Thoracic aorta (tissue), 2 donors: ENCODE data around the gene KRTAP17-1. TPM values are rescaled to one million over a fixed set of nuclear protein-coding genes. Genes with fewer than 3 reads are reported as not detected.

Source experiments
- ATAC-seq: fragments of 150-250 bp; one replicate; pipeline ENCODE4 v1.8.0; 2017; ENCODE audit warnings: low read depth; ENCODE audit not compliant: insufficient number of reproducible peaks, low FRiP score
- DNase-seq: peaks from one replicate; pipeline ENCODE4 v3.0.0-alpha.2; 2020; ENCODE audit warnings: low spot score
- H3K27ac ChIP-seq, 2 donors: fragments of 200-600 bp; sonication (generic); 1 replicate in 1 of 2; 2 replicates in 1 of 2; pipeline ENCODE4 v1.5.1; 2016; ENCODE audit warnings: mild to moderate bottlenecking in 2 of 2, moderate library complexity in 2 of 2
- H3K27me3 ChIP-seq: fragments of 200-600 bp; sonication (generic); replicated peaks from 2 replicates; pipeline ENCODE4 v1.6.0; 2016; ENCODE audit warnings: mild to moderate bottlenecking; ENCODE audit not compliant: insufficient read depth
- H3K36me3 ChIP-seq: fragments of 200-600 bp; sonication (generic); one replicate; pipeline ENCODE4 v1.5.1; 2016
- H3K4me1 ChIP-seq, 2 donors: fragments of 200-600 bp; sonication (generic); 1 replicate in 1 of 2; 2 replicates in 1 of 2; pipeline versions ENCODE4 v1.5.1 to v1.6.0; 2016; ENCODE audit warnings: low read depth in 2 of 2, mild to moderate bottlenecking in 1 of 2; ENCODE audit not compliant: control insufficient read depth in 1 of 2
- H3K4me3 ChIP-seq: fragments of 200-600 bp; sonication (generic); 2 replicates; pipeline ENCODE4 v1.5.1; 2016; ENCODE audit warnings: mild to moderate bottlenecking
- H3K9me3 ChIP-seq: fragments of 200-600 bp; sonication (generic); 2 replicates; pipeline ENCODE4 v1.5.1; 2016
- CTCF ChIP-seq: fragments of 200-600 bp; sonication (generic); IDR thresholded peaks from one replicate; pipeline ENCODE4 v1.5.1; 2019; ENCODE audit warnings: antibody characterized with exemption
- total RNA-seq, 2 donors: library from RNA; depleted of rRNA; stranded (reverse); fragments of >200 nt; gene quantifications; one replicate each; pipeline versions ENCODE4 v1.1.0 to v1.2.3, GENCODE V29; 2016

KRTAP17-1 gene
- total RNA-seq, 2 donors from 2014 or later, result not detected

DNA sequence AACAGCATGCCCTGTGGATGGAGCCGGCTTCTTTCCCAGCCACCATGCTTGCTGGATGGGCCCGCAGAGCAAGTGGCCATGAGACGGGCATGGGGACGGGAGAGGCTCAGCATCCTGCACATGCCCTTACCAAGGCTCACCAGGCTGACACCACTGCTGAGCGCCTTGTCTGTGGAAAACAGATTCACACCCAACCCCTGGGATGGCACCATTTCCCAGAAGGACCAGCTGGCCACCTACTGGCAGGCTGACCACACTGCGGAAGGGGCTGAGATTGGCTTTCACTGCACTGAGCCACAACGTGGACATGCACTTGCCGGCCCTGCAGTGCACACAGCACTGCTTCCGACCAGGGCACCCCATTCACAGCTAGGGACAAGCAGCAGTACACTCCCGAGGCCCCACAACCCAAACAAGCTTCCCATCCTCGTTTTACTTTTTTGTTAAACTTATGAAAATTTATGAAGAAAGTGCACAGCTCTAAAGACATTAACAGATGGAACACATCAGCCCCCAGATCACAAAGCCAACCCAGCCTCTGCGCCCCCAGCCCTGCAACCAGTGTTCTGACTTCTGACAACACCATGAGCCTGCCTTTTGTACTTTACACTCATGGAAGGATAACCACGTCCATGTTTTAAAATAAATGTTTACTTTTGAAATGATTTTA, 13.9 kb upstream of the KRTAP17-1 start:
- H3K27me3 ChIP-seq, result no peaks in the 10 kb centered on the region
- H3K27ac ChIP-seq, result no peak overlapping the region
- H3K36me3 ChIP-seq, result no peaks in the 10 kb centered on the region
- H3K4me1 ChIP-seq, result no peaks in the 10 kb centered on the region
- ATAC-seq (no peak), DNase-seq (no peak)
- peak; percentile 56 for TF ChIP-seq CTCF
- H3K4me3 ChIP-seq, result no peak overlapping the region
- H3K9me3 ChIP-seq, result no peaks in the 10 kb centered on the region

GRCh38 chr17:41328207-41328606, 12.7 kb upstream of the KRTAP17-1 start:
- no peaks in the 10 kb centered on the region for H3K9me3 ChIP-seq
- no peaks in the 10 kb centered on the region for H3K27me3 ChIP-seq
- no peak for TF ChIP-seq CTCF
- H3K4me3 ChIP-seq, result no peak overlapping the region
- H3K36me3 ChIP-seq, result no peaks in the 10 kb centered on the region
- H3K4me1 ChIP-seq, result no peaks in the 10 kb centered on the region
- H3K27ac ChIP-seq, result no peak overlapping the region
- DNase-seq, result no peak
- no peak for ATAC-seq

DNA sequence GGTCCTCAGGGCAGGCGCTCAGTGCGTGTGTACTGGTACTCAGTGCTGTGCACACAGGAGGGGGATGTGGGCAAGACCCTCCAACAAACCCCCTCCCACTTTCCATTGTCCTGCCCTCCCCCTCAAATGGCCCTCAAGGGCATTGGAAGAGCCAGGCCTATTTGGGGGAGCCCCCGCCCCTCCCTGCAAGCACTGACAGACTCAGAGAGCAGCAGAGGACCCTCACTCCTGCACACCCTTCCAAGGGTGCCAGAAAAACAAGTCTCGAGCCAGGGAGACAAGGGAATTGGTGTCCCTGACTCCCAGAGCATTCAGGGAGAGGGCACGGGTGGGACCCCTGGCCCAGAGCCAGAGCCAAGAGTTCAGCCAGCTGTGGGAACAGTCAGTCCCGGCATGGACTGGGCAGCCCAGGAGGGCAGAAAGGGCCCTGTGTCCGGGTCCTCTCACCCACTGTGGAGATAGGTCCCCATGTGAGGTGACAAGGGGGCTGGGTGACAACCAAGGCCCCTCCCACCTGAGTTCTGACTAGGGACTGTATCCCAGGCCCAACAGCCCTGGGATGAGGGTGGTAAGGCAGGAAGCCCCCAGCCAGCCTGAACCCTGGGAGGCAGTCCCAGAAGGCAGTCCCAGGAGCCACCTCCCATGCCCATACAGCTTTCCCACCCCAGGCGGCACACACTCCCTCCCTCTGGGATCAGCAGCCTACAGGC, 12.1 kb upstream of the KRTAP17-1 start:
- TF ChIP-seq CTCF, result no peak
- Histone ChIP-seq H3K4me3 (no peak overlapping the region), H3K27ac (no peak overlapping the region), H3K4me1 (no peaks in the 10 kb centered on the region), H3K36me3 (no peaks in the 10 kb centered on the region), H3K9me3 (no peaks in the 10 kb centered on the region), H3K27me3 (no peaks in the 10 kb centered on the region)
- DNase-seq, result no peak
- no peak for ATAC-seq

- H3K4me3 ChIP-seq, result no peak overlapping the region
- ATAC-seq (no peak), DNase-seq (no peak)
- no peaks in the 10 kb centered on the region for H3K4me1 ChIP-seq
- no peaks in the 10 kb centered on the region for H3K36me3 ChIP-seq
- H3K27me3 ChIP-seq, result no peaks in the 10 kb centered on the region
- no peak overlapping the region for H3K27ac ChIP-seq
- no peaks in the 10 kb centered on the region for H3K9me3 ChIP-seq
- TF ChIP-seq CTCF, result no peak
Observed at GRCh38 chr17:41326173-41327145, 10.9 kb upstream of the KRTAP17-1 start.

DNA sequence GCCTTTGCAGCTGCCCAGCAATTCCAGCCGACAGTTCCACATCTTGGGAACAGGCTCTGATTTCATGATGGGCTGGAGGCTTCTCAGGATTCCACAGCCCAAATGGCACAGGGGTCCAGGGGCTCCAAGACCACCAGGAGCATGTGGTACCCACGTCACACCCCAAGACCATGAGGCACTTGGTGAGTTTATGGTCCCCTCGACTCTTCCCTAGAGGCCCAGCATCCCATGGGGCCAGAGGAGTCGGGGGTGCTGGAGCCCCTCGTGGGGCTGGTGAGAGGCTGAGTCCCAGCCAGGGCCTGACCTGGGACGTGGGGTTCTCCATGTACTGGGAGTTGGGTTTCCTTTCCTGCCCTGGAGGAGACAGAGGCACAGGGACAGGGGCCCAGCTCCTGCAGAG, 10.1 kb upstream of the KRTAP17-1 start:
- no peak overlapping the region for H3K4me3 ChIP-seq
- TF ChIP-seq CTCF, result no peak
- no peak overlapping the region for H3K27ac ChIP-seq
- no peaks in the 10 kb centered on the region for H3K36me3 ChIP-seq
- H3K27me3 ChIP-seq, result no peaks in the 10 kb centered on the region
- H3K9me3 ChIP-seq, result no peaks in the 10 kb centered on the region
- ATAC-seq (no peak), DNase-seq (no peak)
- no peaks in the 10 kb centered on the region for H3K4me1 ChIP-seq
